ENCODE results near the gene PGM1. TPM values are rescaled to one million over a fixed set of nuclear protein-coding genes. Genes with fewer than 3 reads are reported as not detected.

The PGM1 gene
- total and polyA plus RNA-seq, 10 of the 15 experiments (the other 5 are each of a cell fraction or from before 2014, with no cell fraction given), result 22.5 to 72.6 (median 50.8) TPM

- Histone ChIP-seq H3K9ac (ENCODE audit: control insufficient read depth, insufficient read depth, low read length) (no peak overlapping the region), H3K4me2 (ENCODE audit: control insufficient read depth, insufficient read depth) (no peak overlapping the region), H3K4me1 (ENCODE audit: control insufficient read depth, insufficient read depth, low read length) (no peaks in the 10 kb centered on the region), H3K79me2 (ENCODE audit: control insufficient read depth, insufficient read depth, low read length) (no peaks in the 10 kb centered on the region), H3K9me3 (replicated peaks; ENCODE audit: control insufficient read depth, insufficient read depth, low read length) (no peaks in the 10 kb centered on the region), H3K4me3 (no peak overlapping the region), H2AFZ (ENCODE audit: control insufficient read depth, low read depth, low read length) (no peak overlapping the region), H3K27ac (ENCODE audit: control insufficient read depth, insufficient read depth) (no peak overlapping the region), H3K27me3 (replicated peaks in 1 of 2; ENCODE audit: control insufficient read depth in 2 of 2, insufficient read depth in 2 of 2, low read length in 1 of 2) (no peaks in the 10 kb centered on the region), H3K36me3 (ENCODE audit: control insufficient read depth in 2 of 2, insufficient read depth in 2 of 2, low read length in 1 of 2) (peaks cover 1 to 15% of the 10 kb centered on the region in 2 experiments), H4K20me1 (ENCODE audit: control insufficient read depth, insufficient read depth) (no peaks in the 10 kb centered on the region)
- no TSS peak for BruUV-seq (replicated peaks)
- ChIA-PET SMC1A (ENCODE audit: uncharacterized antibody, unreplicated experiment) (no interaction called here), RAD21 (ENCODE audit: unreplicated experiment) (no interaction called here), POLR2A (no interaction called here), CTCF (no interaction called here)
- intact Hi-C loops (cut with micrococcal nuclease; ENCODE audit: unreplicated experiment) (no loop called here), in situ Hi-C loops (cut with MboI) (no loop called here)
- ATAC-seq (no peak), FAIRE-seq (no peak), DNase-seq (ENCODE audit: low read depth, low spot score) (no peak)
- TF ChIP-seq BCL11A (IDR thresholded peaks at IDR 0.05; ENCODE audit: low read depth, low read length) (no peak), FOXK2 (IDR thresholded peaks at IDR 0.05) (no peak)
- WGBS (ENCODE audit: insufficient coverage, insufficient replicate concordance, low lambda C conversion rate, missing lambda C conversion rate), result 57% methylated on average over 3 of the region's 3 CpGs
These were observed 50.3 kb downstream of the PGM1 start for GRCh38 chr1:63643517-63643916.

GRCh38 chr1:63643926-63644325 is 50.7 kb downstream of the PGM1 start:
- RAD21 ChIA-PET (ENCODE audit: unreplicated experiment), result no interaction called here
- SMC1A ChIA-PET (ENCODE audit: uncharacterized antibody, unreplicated experiment), result interaction anchor here (1.1 kb wide), 1 partner anchor 493 kb away, joined by 3 read pairs; no protein-coding TSS in a partner anchor
- H4K20me1 ChIP-seq (ENCODE audit: control insufficient read depth, insufficient read depth), result no peaks in the 10 kb centered on the region
- no peaks in the 10 kb centered on the region for H3K4me1 ChIP-seq (ENCODE audit: control insufficient read depth, insufficient read depth, low read length)
- no peak for TF ChIP-seq SMC3 (IDR thresholded peaks at IDR 0.05; ENCODE audit: borderline replicate concordance, low read length)
- TF ChIP-seq FOXM1 (IDR thresholded peaks at IDR 0.05; ENCODE audit: low read depth, low read length), result no peak
- no peak for TF ChIP-seq ZNF687 (IDR thresholded peaks at IDR 0.05)
- TF ChIP-seq ZNF207 (IDR thresholded peaks at IDR 0.05; ENCODE audit: borderline replicate concordance), result no peak
- no peak for TF ChIP-seq NRF1 (conservative IDR thresholded peaks at IDR 0.05; ENCODE audit: low read depth, low read length)
- no peak for TF ChIP-seq EZH2 (IDR thresholded peaks at IDR 0.05; ENCODE audit: borderline replicate concordance, control insufficient read depth, low read depth, low read length)
- TF ChIP-seq E4F1 (IDR thresholded peaks at IDR 0.05; ENCODE audit: borderline replicate concordance, partially characterized antibody), result no peak
- TF ChIP-seq ESRRA (IDR thresholded peaks at IDR 0.05; ENCODE audit: low read length), result no peak
- in situ Hi-C loops (cut with MboI) (no loop called here), intact Hi-C loops (cut with micrococcal nuclease; ENCODE audit: unreplicated experiment) (no loop called here)
- no peak overlapping the region for H3K4me3 ChIP-seq
- no peak overlapping the region for H3K27ac ChIP-seq (ENCODE audit: control insufficient read depth, insufficient read depth)
- POLR2A ChIA-PET, result no interaction called here
- no peak overlapping the region for H3K9ac ChIP-seq (ENCODE audit: control insufficient read depth, insufficient read depth, low read length)
- 98% methylated on average over 3 of the region's 3 CpGs for WGBS (ENCODE audit: insufficient coverage, insufficient replicate concordance, low lambda C conversion rate, missing lambda C conversion rate)
- H3K36me3 ChIP-seq (ENCODE audit: control insufficient read depth in 2 of 2, insufficient read depth in 2 of 2, low read length in 1 of 2), result peaks cover 0 to 15% of the 10 kb centered on the region in 2 experiments
- no peak for FAIRE-seq
- no TSS peak for BruUV-seq (replicated peaks)
- no peaks in the 10 kb centered on the region for H3K9me3 ChIP-seq (replicated peaks; ENCODE audit: control insufficient read depth, insufficient read depth, low read length)
- H2AFZ ChIP-seq (ENCODE audit: control insufficient read depth, low read depth, low read length), result no peak overlapping the region
- no peak overlapping the region for H3K4me2 ChIP-seq (ENCODE audit: control insufficient read depth, insufficient read depth)
- DNase-seq (ENCODE audit: low read depth, low spot score), result no peak
- no peak for ATAC-seq
- no peaks in the 10 kb centered on the region for H3K79me2 ChIP-seq (ENCODE audit: control insufficient read depth, insufficient read depth, low read length)
- CTCF ChIA-PET, result no interaction called here
- H3K27me3 ChIP-seq (replicated peaks in 1 of 2; ENCODE audit: control insufficient read depth in 2 of 2, insufficient read depth in 2 of 2, low read length in 1 of 2), result no peaks in the 10 kb centered on the region

Measured in GM12878 (cell line).